ENCODE measurements around the gene NBPF26. TPM values are rescaled to one million over a fixed set of nuclear protein-coding genes. Genes with fewer than 3 reads are reported as not detected.
"Not testable (repeated sequence)": the region's sequence is repeated elsewhere in the genome, so short reads cannot be mapped to it uniquely, and the experiment has no call there.

The NBPF26 gene
- total and polyA plus RNA-seq, 2 donors (not counting 1 experiment from before 2014, with no cell fraction given), result 18.6 to 29.0 TPM

GRCh38 chr1:120685622-120686021 is 38.1 kb upstream of the NBPF26 start:
- H4K20me1 ChIP-seq (ENCODE audit: control insufficient read depth, insufficient read depth, low read length, poor library complexity, severe bottlenecking); H3K27ac Mint-ChIP-seq; POLR2A ChIA-PET; H3K27me3 Mint-ChIP-seq; intact Hi-C loops (cut with micrococcal nuclease); H3K36me3 ChIP-seq (replicated peaks in 1 of 2; ENCODE audit: control extremely low read depth in 1 of 2, control insufficient read depth in 1 of 2, extremely low read depth in 1 of 2, insufficient read depth in 2 of 2, low read length in 1 of 2); H3K79me2 ChIP-seq (ENCODE audit: control insufficient read depth, insufficient read depth, low read length); ATAC-seq (ENCODE audit: low read depth); CTCF ChIA-PET; H3K4me2 ChIP-seq (replicated peaks; ENCODE audit: low read depth, low read length, poor library complexity, severe bottlenecking); H3K4me1 ChIP-seq (ENCODE audit: control insufficient read depth in 2 of 2, insufficient read depth in 2 of 2, low read length in 2 of 2); H3K9ac ChIP-seq (ENCODE audit: low read length); H3K27ac ChIP-seq (ENCODE audit: low read length in 2 of 2); H2AFZ ChIP-seq (ENCODE audit: insufficient read depth, low read depth, low read length, poor library complexity, severe bottlenecking); H3K4me3 Mint-ChIP-seq; H3K4me3 ChIP-seq (ENCODE audit: control extremely low read depth in 1 of 5, extremely low read depth in 1 of 5, insufficient read depth in 1 of 5, low read depth in 2 of 5, low read length in 4 of 5); H3K9me3 Mint-ChIP-seq (ENCODE audit: insufficient read depth); H3K4me1 Mint-ChIP-seq; DNase-seq; H3K9me3 ChIP-seq (ENCODE audit: control extremely low read depth in 1 of 3, control insufficient read depth in 2 of 3, insufficient read depth in 1 of 3, low read length in 2 of 3); H3K27me3 ChIP-seq (replicated peaks in 1 of 4; ENCODE audit: control extremely low read depth in 1 of 4, control insufficient read depth in 3 of 4, insufficient read depth in 4 of 4, low read length in 3 of 4): not testable (repeated sequence)
- WGBS (ENCODE audit: insufficient coverage), result no CpG with 5 or more reads among the region's 2 CpGs

- intact Hi-C loops (cut with micrococcal nuclease); POLR2A ChIA-PET; H3K27ac Mint-ChIP-seq; DNase-seq; H3K27me3 Mint-ChIP-seq; H3K4me3 Mint-ChIP-seq; H3K9ac ChIP-seq (ENCODE audit: low read length); H3K27ac ChIP-seq (ENCODE audit: low read length in 2 of 2); H3K4me2 ChIP-seq (replicated peaks; ENCODE audit: low read depth, low read length, poor library complexity, severe bottlenecking); CTCF ChIA-PET; H3K79me2 ChIP-seq (ENCODE audit: control insufficient read depth, insufficient read depth, low read length); H3K36me3 ChIP-seq (replicated peaks in 1 of 2; ENCODE audit: control extremely low read depth in 1 of 2, control insufficient read depth in 1 of 2, extremely low read depth in 1 of 2, insufficient read depth in 2 of 2, low read length in 1 of 2); H3K9me3 Mint-ChIP-seq (ENCODE audit: insufficient read depth); H3K4me3 ChIP-seq (ENCODE audit: control extremely low read depth in 1 of 5, extremely low read depth in 1 of 5, insufficient read depth in 1 of 5, low read depth in 2 of 5, low read length in 4 of 5); ATAC-seq (ENCODE audit: low read depth); H3K27me3 ChIP-seq (replicated peaks in 1 of 4; ENCODE audit: control extremely low read depth in 1 of 4, control insufficient read depth in 3 of 4, insufficient read depth in 4 of 4, low read length in 3 of 4); H3K4me1 Mint-ChIP-seq; H3K9me3 ChIP-seq (ENCODE audit: control extremely low read depth in 1 of 3, control insufficient read depth in 2 of 3, insufficient read depth in 1 of 3, low read length in 2 of 3); H3K4me1 ChIP-seq (ENCODE audit: control insufficient read depth in 2 of 2, insufficient read depth in 2 of 2, low read length in 2 of 2); H4K20me1 ChIP-seq (ENCODE audit: control insufficient read depth, insufficient read depth, low read length, poor library complexity, severe bottlenecking); H2AFZ ChIP-seq (ENCODE audit: insufficient read depth, low read depth, low read length, poor library complexity, severe bottlenecking): not testable (repeated sequence)
- no CpG with 5 or more reads among the region's 6 CpGs for WGBS (ENCODE audit: insufficient coverage)
Observed at GRCh38 chr1:120687250-120687649, 36.5 kb upstream of the NBPF26 start.

- H3K4me2 ChIP-seq (replicated peaks; ENCODE audit: low read depth, low read length, poor library complexity, severe bottlenecking); H3K27me3 Mint-ChIP-seq; intact Hi-C loops (cut with micrococcal nuclease); H3K4me1 ChIP-seq (ENCODE audit: control insufficient read depth in 2 of 2, insufficient read depth in 2 of 2, low read length in 2 of 2); H3K27ac ChIP-seq (ENCODE audit: low read length in 2 of 2); H4K20me1 ChIP-seq (ENCODE audit: control insufficient read depth, insufficient read depth, low read length, poor library complexity, severe bottlenecking); H3K9me3 ChIP-seq (ENCODE audit: control extremely low read depth in 1 of 3, control insufficient read depth in 2 of 3, insufficient read depth in 1 of 3, low read length in 2 of 3); H2AFZ ChIP-seq (ENCODE audit: insufficient read depth, low read depth, low read length, poor library complexity, severe bottlenecking); H3K27ac Mint-ChIP-seq; H3K27me3 ChIP-seq (replicated peaks in 1 of 4; ENCODE audit: control extremely low read depth in 1 of 4, control insufficient read depth in 3 of 4, insufficient read depth in 4 of 4, low read length in 3 of 4); H3K9me3 Mint-ChIP-seq (ENCODE audit: insufficient read depth); CTCF ChIA-PET; H3K4me3 Mint-ChIP-seq; H3K79me2 ChIP-seq (ENCODE audit: control insufficient read depth, insufficient read depth, low read length); ATAC-seq (ENCODE audit: low read depth); DNase-seq; H3K9ac ChIP-seq (ENCODE audit: low read length); POLR2A ChIA-PET; H3K4me1 Mint-ChIP-seq; H3K36me3 ChIP-seq (replicated peaks in 1 of 2; ENCODE audit: control extremely low read depth in 1 of 2, control insufficient read depth in 1 of 2, extremely low read depth in 1 of 2, insufficient read depth in 2 of 2, low read length in 1 of 2); H3K4me3 ChIP-seq (ENCODE audit: control extremely low read depth in 1 of 5, extremely low read depth in 1 of 5, insufficient read depth in 1 of 5, low read depth in 2 of 5, low read length in 4 of 5): not testable (repeated sequence)
- no CpG with 5 or more reads among the region's 53 CpGs for WGBS (ENCODE audit: insufficient coverage)
Observed at GRCh38 chr1:120700807-120701562, 22.8 kb upstream of the NBPF26 start.

- CTCF ChIA-PET, result not testable (repeated sequence)
Observed at GRCh38 chr1:120723358-120723714, 409 bp upstream of the NBPF26 start.

More at GRCh38 chr1:120723358-120723714, 409 bp upstream of the NBPF26 start:
- H3K9me3 ChIP-seq (ENCODE audit: control extremely low read depth in 1 of 3, control insufficient read depth in 2 of 3, insufficient read depth in 1 of 3, low read length in 2 of 3); H4K20me1 ChIP-seq (ENCODE audit: control insufficient read depth, insufficient read depth, low read length, poor library complexity, severe bottlenecking); POLR2A ChIA-PET; H2AFZ ChIP-seq (ENCODE audit: insufficient read depth, low read depth, low read length, poor library complexity, severe bottlenecking); ATAC-seq (ENCODE audit: low read depth); H3K27me3 ChIP-seq (replicated peaks in 1 of 4; ENCODE audit: control extremely low read depth in 1 of 4, control insufficient read depth in 3 of 4, insufficient read depth in 4 of 4, low read length in 3 of 4); H3K9ac ChIP-seq (ENCODE audit: low read length); DNase-seq; H3K4me1 ChIP-seq (ENCODE audit: control insufficient read depth in 2 of 2, insufficient read depth in 2 of 2, low read length in 2 of 2); H3K9me3 Mint-ChIP-seq (ENCODE audit: insufficient read depth); H3K4me3 ChIP-seq (ENCODE audit: control extremely low read depth in 1 of 5, extremely low read depth in 1 of 5, insufficient read depth in 1 of 5, low read depth in 2 of 5, low read length in 4 of 5); H3K27ac Mint-ChIP-seq; H3K36me3 ChIP-seq (replicated peaks in 1 of 2; ENCODE audit: control extremely low read depth in 1 of 2, control insufficient read depth in 1 of 2, extremely low read depth in 1 of 2, insufficient read depth in 2 of 2, low read length in 1 of 2); H3K4me2 ChIP-seq (replicated peaks; ENCODE audit: low read depth, low read length, poor library complexity, severe bottlenecking); H3K79me2 ChIP-seq (ENCODE audit: control insufficient read depth, insufficient read depth, low read length); H3K4me1 Mint-ChIP-seq; intact Hi-C loops (cut with micrococcal nuclease); H3K27ac ChIP-seq (ENCODE audit: low read length in 2 of 2); H3K27me3 Mint-ChIP-seq: not testable (repeated sequence)
- no CpG with 5 or more reads among the region's 12 CpGs for WGBS (ENCODE audit: insufficient coverage)
- H3K4me3 Mint-ChIP-seq, result peak overlapping the region; percentile 52

Data from B cell (primary cell).